ENCODE results near the gene EPS8L1.
A peak's percentile ranks its signal among the peaks of the same experiment; 100 is the strongest.

EPS8L1 gene

DNA sequence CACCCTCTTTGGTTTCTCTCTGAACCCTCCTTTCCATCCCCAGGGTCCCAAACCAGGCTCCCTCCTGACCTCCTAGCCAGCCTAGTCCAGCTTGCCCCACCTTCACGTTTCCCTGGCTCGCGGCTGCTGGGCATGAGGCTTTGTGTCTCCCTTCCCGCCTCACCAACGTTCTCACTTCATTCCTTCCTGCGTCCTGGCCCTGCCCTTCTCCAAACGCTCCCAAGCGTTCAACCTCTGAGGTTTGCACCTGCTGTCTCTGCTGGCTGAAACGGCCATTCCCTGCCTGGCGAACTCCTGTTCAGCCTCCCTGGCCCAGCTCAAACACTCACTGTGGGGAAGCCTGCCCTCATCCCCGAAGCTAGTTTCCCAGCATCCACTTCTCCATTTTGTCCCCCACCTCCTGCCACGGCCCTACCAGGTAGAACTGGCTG lies 12.4 kb downstream of the EPS8L1 start:
- H3K4me3 ChIP-seq (ENCODE audit: low read depth, low read length): peak overlapping the region; percentile 64
- DNase-seq (ENCODE audit: low read depth, low spot score): no peak
- TF ChIP-seq, protein P1, sequence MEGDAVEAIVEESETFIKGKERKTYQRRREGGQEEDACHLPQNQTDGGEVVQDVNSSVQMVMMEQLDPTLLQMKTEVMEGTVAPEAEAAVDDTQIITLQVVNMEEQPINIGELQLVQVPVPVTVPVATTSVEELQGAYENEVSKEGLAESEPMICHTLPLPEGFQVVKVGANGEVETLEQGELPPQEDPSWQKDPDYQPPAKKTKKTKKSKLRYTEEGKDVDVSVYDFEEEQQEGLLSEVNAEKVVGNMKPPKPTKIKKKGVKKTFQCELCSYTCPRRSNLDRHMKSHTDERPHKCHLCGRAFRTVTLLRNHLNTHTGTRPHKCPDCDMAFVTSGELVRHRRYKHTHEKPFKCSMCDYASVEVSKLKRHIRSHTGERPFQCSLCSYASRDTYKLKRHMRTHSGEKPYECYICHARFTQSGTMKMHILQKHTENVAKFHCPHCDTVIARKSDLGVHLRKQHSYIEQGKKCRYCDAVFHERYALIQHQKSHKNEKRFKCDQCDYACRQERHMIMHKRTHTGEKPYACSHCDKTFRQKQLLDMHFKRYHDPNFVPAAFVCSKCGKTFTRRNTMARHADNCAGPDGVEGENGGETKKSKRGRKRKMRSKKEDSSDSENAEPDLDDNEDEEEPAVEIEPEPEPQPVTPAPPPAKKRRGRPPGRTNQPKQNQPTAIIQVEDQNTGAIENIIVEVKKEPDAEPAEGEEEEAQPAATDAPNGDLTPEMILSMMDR (IDR thresholded peaks at IDR 0.05; ENCODE audit: insufficient read depth, low read length, missing control alignments): no peak
- ChIA-PET POLR2A (no interaction called here), CTCF (interaction anchor here (0.6 to 4.1 kb wide), 28 partner anchors 8 to 1245 kb away, joined by 3 to 43 read pairs (median 4); partner anchors contain the start of genes DNAAF3, EPS8L1, RDH13 and ZNF865)

DNA sequence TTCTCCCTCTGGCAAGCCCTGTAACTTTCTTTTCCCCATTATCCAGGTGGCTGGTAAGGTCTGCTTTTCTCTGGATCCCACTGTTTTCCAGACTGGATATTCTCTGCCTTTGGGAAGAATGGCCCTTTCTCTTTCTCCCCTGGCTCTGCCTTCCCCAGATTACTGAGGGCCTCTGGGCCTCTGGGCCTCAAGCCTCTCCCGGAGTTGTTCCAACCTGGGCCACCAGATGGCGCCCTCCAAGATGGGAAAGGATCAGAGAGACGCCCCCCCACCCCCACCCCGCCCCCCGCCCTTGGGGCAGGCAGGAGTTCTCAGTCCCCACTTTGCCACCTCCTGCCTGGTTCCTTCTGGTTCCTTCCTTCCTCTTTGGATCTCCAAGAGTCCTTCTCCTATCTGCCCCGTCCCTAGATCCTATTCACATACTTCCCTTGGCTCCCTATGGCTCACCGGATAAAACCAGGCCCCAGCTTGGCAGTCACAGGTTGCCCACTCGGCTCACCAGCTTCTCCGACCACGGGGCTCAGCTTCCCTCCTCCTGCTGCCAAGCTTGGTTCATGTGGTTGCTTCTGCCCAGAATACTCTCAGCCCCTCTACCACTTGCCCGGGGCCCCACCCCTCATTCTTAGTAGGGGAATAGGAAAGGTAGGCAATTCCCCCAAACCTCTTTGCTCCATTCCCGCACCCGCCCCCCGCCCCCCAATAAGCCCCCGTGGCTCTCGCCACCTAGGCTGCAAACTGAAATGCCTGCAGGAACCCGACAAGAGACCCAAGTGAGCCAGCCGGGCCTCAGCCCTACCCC lies 13.1 kb downstream of the EPS8L1 start:
- POLR2A ChIA-PET: no interaction called here
- TF ChIP-seq, protein P1 (IDR thresholded peaks at IDR 0.05; ENCODE audit: insufficient read depth, low read length, missing control alignments): peak; percentile 74
- no peak overlapping the region for H3K4me3 ChIP-seq (ENCODE audit: low read depth, low read length)
- DNase-seq (ENCODE audit: low read depth, low spot score): no peak
- CTCF ChIA-PET: interaction anchor here (0.6 to 4.1 kb wide), 29 partner anchors 9 to 1245 kb away, joined by 3 to 43 read pairs (median 4); partner anchors contain the start of genes DNAAF3, EPS8L1, RDH13 and ZNF865

DNA sequence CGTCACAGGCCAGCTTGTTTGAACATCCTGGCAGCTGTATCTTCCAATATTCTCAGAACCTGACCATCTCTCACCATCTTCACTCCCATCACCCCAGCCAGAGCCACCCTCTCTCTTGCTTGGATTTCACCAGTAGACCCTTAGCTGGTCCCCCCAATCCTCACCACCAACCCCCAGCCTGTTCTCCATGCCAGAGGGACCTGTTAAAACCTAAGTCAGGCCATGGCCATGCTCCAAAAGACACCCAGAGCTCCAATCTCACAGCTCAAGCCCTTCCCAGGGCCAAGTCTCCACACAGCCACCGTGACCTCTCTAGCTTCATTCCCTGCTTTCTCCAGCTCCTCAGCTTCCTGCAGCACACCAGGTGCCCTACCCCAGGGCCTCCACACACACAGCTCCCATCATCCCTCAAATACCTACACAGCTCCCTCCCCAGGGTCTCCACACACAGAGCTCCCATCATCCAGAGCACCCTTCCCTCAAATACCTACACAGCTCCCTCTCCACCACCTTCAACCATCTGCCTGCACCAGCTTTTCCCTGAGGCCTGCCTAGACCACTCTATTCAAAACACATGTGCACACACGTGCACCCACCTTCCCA lies 13.8 kb downstream of the EPS8L1 start:
- no peak for DNase-seq (ENCODE audit: low read depth, low spot score)
- TF ChIP-seq, protein P1 (IDR thresholded peaks at IDR 0.05; ENCODE audit: insufficient read depth, low read length, missing control alignments): no peak
- ChIA-PET CTCF (interaction anchor here (0.9 to 4.1 kb wide), 9 partner anchors 11 to 364 kb away, joined by 3 to 43 read pairs (median 12); partner anchors contain the start of gene EPS8L1), POLR2A (no interaction called here)
- H3K4me3 ChIP-seq (ENCODE audit: low read depth, low read length): no peak overlapping the region

DNA sequence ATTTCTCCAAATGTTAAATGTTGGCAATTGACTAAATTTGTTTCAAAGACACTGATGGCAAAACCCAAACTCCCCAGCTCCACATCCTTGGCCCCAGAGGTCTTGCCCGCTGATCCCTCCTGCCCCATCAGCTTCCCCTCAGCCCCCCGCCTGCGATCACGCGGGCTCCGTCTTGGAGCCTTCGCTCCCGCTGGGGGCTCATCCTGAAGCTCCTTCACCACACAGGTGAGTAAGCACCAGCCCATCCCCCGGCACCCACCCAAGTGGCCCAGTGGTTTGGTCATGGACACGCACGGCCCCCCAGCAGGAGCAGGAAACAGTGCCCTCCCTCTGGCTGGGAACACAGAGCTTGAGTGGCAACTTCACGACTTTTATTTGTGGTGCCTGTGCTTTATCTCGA lies 14.9 kb downstream of the EPS8L1 start:
- TF ChIP-seq, protein P1 (IDR thresholded peaks at IDR 0.05; ENCODE audit: insufficient read depth, low read length, missing control alignments): no peak
- CTCF ChIA-PET: interaction anchor here (3.6 kb wide), 1 partner anchor 16 kb away, joined by 25 read pairs; no protein-coding TSS in a partner anchor
- no peak overlapping the region for H3K4me3 ChIP-seq (ENCODE audit: low read depth, low read length)
- POLR2A ChIA-PET: no interaction called here
- DNase-seq (ENCODE audit: low read depth, low spot score): no peak

DNA sequence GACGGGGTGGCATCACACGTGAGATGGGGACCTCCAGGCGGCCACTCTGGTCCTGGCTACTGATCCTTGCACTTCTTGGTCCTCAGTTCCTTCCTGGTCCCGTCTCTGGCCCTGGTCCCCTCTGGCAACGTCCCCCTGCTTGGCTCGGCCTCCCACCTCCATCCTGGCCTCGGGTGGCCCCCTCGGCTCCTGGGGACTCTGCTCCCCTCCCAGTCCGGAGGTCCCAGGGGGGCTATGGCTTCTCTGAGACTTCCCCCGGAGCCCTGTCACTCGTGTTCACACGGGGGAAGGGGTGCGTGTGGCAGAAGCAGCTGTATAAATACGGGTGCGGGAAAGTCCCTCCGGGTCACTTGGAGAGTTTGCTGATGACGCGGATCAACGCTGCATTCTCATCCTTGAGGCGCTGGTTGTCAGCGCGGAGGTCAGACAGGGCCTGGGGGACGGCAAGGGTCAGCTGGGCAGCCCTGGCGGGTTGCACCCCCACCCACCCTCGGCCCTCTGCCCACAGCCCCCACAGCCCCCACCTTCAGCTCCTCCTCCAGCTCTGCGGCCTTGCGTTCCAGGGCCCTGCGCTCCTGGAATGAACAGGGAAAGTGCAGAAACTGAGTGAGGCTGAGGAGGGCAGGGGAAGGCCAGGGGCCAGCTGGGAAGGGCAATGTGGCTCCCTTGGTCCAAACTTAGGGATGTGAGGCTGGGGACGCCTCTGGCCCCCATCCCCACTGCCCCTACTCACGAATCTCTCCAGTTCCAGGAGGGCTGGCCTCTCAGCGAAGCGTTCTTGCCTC lies 15.6 kb downstream of the EPS8L1 start:
- ChIA-PET CTCF (no interaction called here), POLR2A (no interaction called here)
- TF ChIP-seq, protein P1 (IDR thresholded peaks at IDR 0.05; ENCODE audit: insufficient read depth, low read length, missing control alignments): no peak
- DNase-seq (ENCODE audit: low read depth, low spot score): no peak
- no peak overlapping the region for H3K4me3 ChIP-seq (ENCODE audit: low read depth, low read length)

Data from AG04449 (cell line).